Astrocyte of the spinal cord (primary cell): ENCODE measurements around the gene GLIS1.

Experiments
- DNase-seq: peaks from one replicate; pipeline ENCODE4 v3.0.0; 2011; ENCODE audit warnings: low read depth, low spot score
- H3K4me3 ChIP-seq: 2 replicates; pipeline ENCODE4 v1.5.1; 2011; ENCODE audit warnings: low read depth, mild to moderate bottlenecking, low read length, moderate library complexity
- CTCF ChIP-seq: IDR thresholded peaks from 2 replicates; pipeline ENCODE4 v1.5.1; 2012; ENCODE audit warnings: low read depth, mild to moderate bottlenecking, low read length, inconsistent platforms
- in situ Hi-C: cut with HindIII; loops from 2 replicates; pipeline ENCODE4 v1.10.0; 2017; ENCODE audit warnings: low sequenced_read_pairs

Gene GLIS1

GRCh38 chr1:53490351-53490750 is 248.6 kb downstream of the GLIS1 start:
- TF ChIP-seq CTCF, result no peak
- in situ Hi-C loops, result no loop called here
- no peak overlapping the region for H3K4me3 ChIP-seq
- no peak for DNase-seq

GRCh38 chr1:53486395-53487026 is 252.5 kb downstream of the GLIS1 start:
- no peak for DNase-seq
- no peak for TF ChIP-seq CTCF
- no peak overlapping the region for H3K4me3 ChIP-seq
- in situ Hi-C loops, result no loop called here

GRCh38 chr1:53485478-53486394 is 253.2 kb downstream of the GLIS1 start:
- in situ Hi-C loops, result no loop called here
- peak; percentile 79 for DNase-seq
- no peak overlapping the region for H3K4me3 ChIP-seq
- peak; percentile 88 for TF ChIP-seq CTCF

- no peak for DNase-seq
- no peak overlapping the region for H3K4me3 ChIP-seq
- in situ Hi-C loops, result no loop called here
- no peak for TF ChIP-seq CTCF
These were observed 254.1 kb downstream of the GLIS1 start for GRCh38 chr1:53484705-53485477.

GRCh38 chr1:53483656-53484055 is 255.3 kb downstream of the GLIS1 start:
- no peak for TF ChIP-seq CTCF

GRCh38 chr1:53483170-53483569 is 255.8 kb downstream of the GLIS1 start:
- no peak overlapping the region for H3K4me3 ChIP-seq
- DNase-seq, result no peak
- in situ Hi-C loops, result no loop called here
- no peak for TF ChIP-seq CTCF

More at GRCh38 chr1:53483656-53484055, 255.3 kb downstream of the GLIS1 start:
- in situ Hi-C loops, result no loop called here
- no peak for DNase-seq
- H3K4me3 ChIP-seq, result no peak overlapping the region
